OCI-LY7 (cell line): Measurements from ENCODE around the gene GNL3L. TPM values are rescaled to one million over a fixed set of nuclear protein-coding genes. Genes with fewer than 3 reads are reported as not detected.
"Not testable (repeated sequence)": the region's sequence is repeated elsewhere in the genome, so short reads cannot be mapped to it uniquely, and the experiment has no call there.

ENCODE experiments used
- BruUV-seq: library from RNA; stranded (reverse); fragments of 400-500 nt; replicated peaks from 2 replicates; lab custom pipeline; 2021; lab: Mats Ljungman, UMichigan
- CTCF ChIA-PET: fragments of 300-600 bp; sonication (Branson Sonifier 250); formaldehyde crosslinking; loops from one replicate; lab custom pipeline; 2022; ENCODE audit warnings: antibody characterized with exemption; ENCODE audit not compliant: unreplicated experiment; lab: Charles Lee
- POLR2A ChIA-PET: fragments of 300-600 bp; sonication (Branson Sonifier 250); formaldehyde crosslinking; loops from one replicate; lab custom pipeline; 2022; ENCODE audit warnings: antibody characterized with exemption; lab: Charles Lee
- DNase-seq: peaks from one replicate; pipeline ENCODE4 v3.0.0-alpha.2; 2015; ENCODE audit warnings: low spot score
- H2AFZ ChIP-seq: fragments of 200-600 bp; sonication (generic), shearing (Covaris generic); 2 replicates; pipeline ENCODE4 v1.6.1; 2014; ENCODE audit warnings: mild to moderate bottlenecking, antibody characterized with exemption, low read length, moderate library complexity
- H3K27ac ChIP-seq: fragments of 200-600 bp; sonication (generic); 2 replicates; pipeline ENCODE4 v1.5.1; 2014; ENCODE audit warnings: mixed run types, low read depth, mild to moderate bottlenecking, moderate library complexity, low read length, inconsistent platforms; ENCODE audit not compliant: poor library complexity, severe bottlenecking
- H3K36me3 ChIP-seq: fragments of 200-600 bp; sonication (generic); 2 replicates; pipeline ENCODE4 v1.6.1; 2014; ENCODE audit warnings: mild to moderate bottlenecking, antibody characterized with exemption, low read length, moderate library complexity, mixed read lengths; ENCODE audit not compliant: insufficient read depth
- H3K4me1 ChIP-seq: fragments of 200-600 bp; sonication (generic); 2 replicates; pipeline ENCODE4 v1.5.1; 2014; ENCODE audit warnings: mild to moderate bottlenecking, low read length; ENCODE audit not compliant: insufficient read depth, poor library complexity, severe bottlenecking
- H3K4me2 ChIP-seq: fragments of 200-600 bp; sonication (generic); 2 replicates; pipeline ENCODE4 v1.6.1; 2014; ENCODE audit warnings: mild to moderate bottlenecking, low read length
- H3K4me3 ChIP-seq: fragments of 200-600 bp; sonication (generic); 2 replicates; pipeline ENCODE4 v1.5.1; 2014; ENCODE audit warnings: mild to moderate bottlenecking, low read depth, low read length; ENCODE audit not compliant: poor library complexity, severe bottlenecking
- H3K79me2 ChIP-seq: fragments of 200-600 bp; sonication (generic); 2 replicates; pipeline ENCODE4 v1.6.1; 2016; ENCODE audit warnings: low read depth, mild to moderate bottlenecking, low read length, moderate library complexity, mixed read lengths; ENCODE audit not compliant: insufficient read depth
- H3K9me2 ChIP-seq: fragments of 200-600 bp; sonication (generic); 2 replicates; pipeline ENCODE4 v1.6.1; 2016; ENCODE audit warnings: mild to moderate bottlenecking, low read length, mixed read lengths; ENCODE audit not compliant: insufficient read depth
- H3K9me3 ChIP-seq: fragments of 200-600 bp; sonication (generic); 2 replicates; pipeline ENCODE4 v1.6.1; 2014; ENCODE audit warnings: mild to moderate bottlenecking, mixed run types, low read length, mixed read lengths
- H4K20me1 ChIP-seq: fragments of 200-600 bp; sonication (generic); 2 replicates; pipeline ENCODE4 v1.6.1; 2014; ENCODE audit warnings: mild to moderate bottlenecking, antibody characterized with exemption, low read length, moderate library complexity, mixed read lengths; ENCODE audit not compliant: insufficient read depth
- EZH2phosphoT487 ChIP-seq: fragments of 200-600 bp; sonication (generic); IDR thresholded peaks from 2 replicates; pipeline ENCODE4 v1.6.1; 2018; ENCODE audit warnings: low read depth, borderline replicate concordance, mild to moderate bottlenecking, mixed run types, antibody characterized with exemption, low read length, moderate library complexity, mixed read lengths
- intact Hi-C: fragments of 100-400 bp; cut with micrococcal nuclease; formaldehyde crosslinking; loops from one replicate; pipeline ENCODE4 v1.10.0; 2022; ENCODE audit not compliant: unreplicated experiment
- total RNA-seq, 2 experiments: library from RNA; depleted of rRNA in 1 of 2; stranded (reverse); fragments of >200 nt in 1 of 2; shearing (Covaris generic) in 1 of 2; gene quantifications; 2 replicates each; pipeline ENCODE4 v1.2.3, GENCODE V29; 2014 to 2022
- TF ChIP-seq, protein P1 (sequence below): fragments of 200-600 bp; sonication (generic); conservative IDR thresholded peaks from 2 replicates; pipeline ENCODE4 v1.5.1; 2014; ENCODE audit warnings: mild to moderate bottlenecking, antibody characterized with exemption, low read length, moderate library complexity, mixed read lengths

The GNL3L gene
- total RNA-seq, 2 experiments from 2014 or later = 45.1 to 71.5 TPM

DNA sequence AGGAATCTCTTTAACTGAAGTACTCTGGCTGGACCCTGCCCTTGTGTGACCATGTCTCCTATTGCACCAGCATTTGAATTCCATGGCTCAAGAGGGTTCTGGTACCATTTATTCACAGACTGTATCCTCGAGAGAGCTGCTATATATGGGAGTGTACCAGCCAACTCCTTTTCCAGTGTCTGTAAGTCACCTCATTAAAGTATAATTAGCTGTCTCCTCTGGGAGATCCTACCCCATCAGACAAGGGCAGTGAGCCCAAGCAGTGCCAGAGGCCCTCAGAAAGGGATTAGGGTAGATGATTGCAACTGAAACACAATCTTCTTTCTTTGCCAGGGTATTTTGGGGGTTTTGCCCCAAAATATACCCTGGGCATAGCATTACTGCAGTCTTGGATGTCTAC is 31.6 kb downstream of the GNL3L start:
- no peaks in the 10 kb centered on the region for H4K20me1 ChIP-seq
- no peak for TF ChIP-seq EZH2phosphoT487
- TF ChIP-seq, protein P1, sequence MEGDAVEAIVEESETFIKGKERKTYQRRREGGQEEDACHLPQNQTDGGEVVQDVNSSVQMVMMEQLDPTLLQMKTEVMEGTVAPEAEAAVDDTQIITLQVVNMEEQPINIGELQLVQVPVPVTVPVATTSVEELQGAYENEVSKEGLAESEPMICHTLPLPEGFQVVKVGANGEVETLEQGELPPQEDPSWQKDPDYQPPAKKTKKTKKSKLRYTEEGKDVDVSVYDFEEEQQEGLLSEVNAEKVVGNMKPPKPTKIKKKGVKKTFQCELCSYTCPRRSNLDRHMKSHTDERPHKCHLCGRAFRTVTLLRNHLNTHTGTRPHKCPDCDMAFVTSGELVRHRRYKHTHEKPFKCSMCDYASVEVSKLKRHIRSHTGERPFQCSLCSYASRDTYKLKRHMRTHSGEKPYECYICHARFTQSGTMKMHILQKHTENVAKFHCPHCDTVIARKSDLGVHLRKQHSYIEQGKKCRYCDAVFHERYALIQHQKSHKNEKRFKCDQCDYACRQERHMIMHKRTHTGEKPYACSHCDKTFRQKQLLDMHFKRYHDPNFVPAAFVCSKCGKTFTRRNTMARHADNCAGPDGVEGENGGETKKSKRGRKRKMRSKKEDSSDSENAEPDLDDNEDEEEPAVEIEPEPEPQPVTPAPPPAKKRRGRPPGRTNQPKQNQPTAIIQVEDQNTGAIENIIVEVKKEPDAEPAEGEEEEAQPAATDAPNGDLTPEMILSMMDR = no peak
- H3K79me2 ChIP-seq = no peaks in the 10 kb centered on the region
- intact Hi-C loops = no loop called here
- no peaks in the 10 kb centered on the region for H3K9me3 ChIP-seq
- no TSS peak for BruUV-seq
- peaks cover 63% of the 10 kb centered on the region for H3K36me3 ChIP-seq
- no peaks in the 10 kb centered on the region for H3K4me1 ChIP-seq
- no peak overlapping the region for H3K4me2 ChIP-seq
- no peak overlapping the region for H3K4me3 ChIP-seq
- no peak for DNase-seq
- POLR2A ChIA-PET = no interaction called here
- no peaks in the 10 kb centered on the region for H3K9me2 ChIP-seq
- H2AFZ ChIP-seq = no peak overlapping the region
- CTCF ChIA-PET = no interaction called here
- H3K27ac ChIP-seq = no peak overlapping the region

GRCh38 chrX:54564936-54565335 is 34.9 kb downstream of the GNL3L start:
- Histone ChIP-seq H3K4me2 (no peak overlapping the region), H3K4me3 (no peak overlapping the region), H3K9me2 (no peaks in the 10 kb centered on the region), H2AFZ (no peak overlapping the region), H3K4me1 (no peaks in the 10 kb centered on the region), H4K20me1 (no peaks in the 10 kb centered on the region), H3K9me3 (peaks cover 6% of the 10 kb centered on the region; the same call in 1 of the 2 replicates), H3K36me3 (peaks cover 67% of the 10 kb centered on the region), H3K27ac (no peak overlapping the region), H3K79me2 (no peaks in the 10 kb centered on the region)
- CTCF ChIA-PET = no interaction called here
- DNase-seq = no peak
- TF ChIP-seq, protein P1 = no peak
- TF ChIP-seq EZH2phosphoT487 = no peak
- intact Hi-C loops = no loop called here
- BruUV-seq = no TSS peak
- POLR2A ChIA-PET = no interaction called here

GRCh38 chrX:54570332-54570731 is 40.3 kb downstream of the GNL3L start:
- no peaks in the 10 kb centered on the region for H4K20me1 ChIP-seq
- peaks cover 43% of the 10 kb centered on the region for H3K36me3 ChIP-seq
- H3K4me2 ChIP-seq = no peak overlapping the region
- no peak for DNase-seq
- no peaks in the 10 kb centered on the region for H3K79me2 ChIP-seq
- no TSS peak for BruUV-seq
- TF ChIP-seq, protein P1 = no peak
- TF ChIP-seq EZH2phosphoT487 = no peak
- intact Hi-C loops = no loop called here
- peaks cover 12% of the 10 kb centered on the region; the same call in 1 of the 2 replicates for H3K9me3 ChIP-seq
- no peak overlapping the region for H3K4me3 ChIP-seq
- H3K9me2 ChIP-seq = no peaks in the 10 kb centered on the region
- H3K4me1 ChIP-seq = no peaks in the 10 kb centered on the region
- ChIA-PET POLR2A (no interaction called here), CTCF (no interaction called here)
- no peak overlapping the region for H2AFZ ChIP-seq
- H3K27ac ChIP-seq = no peak overlapping the region

- H3K4me3 ChIP-seq, BruUV-seq, DNase-seq, POLR2A ChIA-PET, H3K4me1 ChIP-seq, H3K27ac ChIP-seq, H2AFZ ChIP-seq, H3K9me2 ChIP-seq, H3K4me2 ChIP-seq, H4K20me1 ChIP-seq, H3K79me2 ChIP-seq, intact Hi-C loops, CTCF ChIA-PET: not testable (repeated sequence)
- peaks cover 12% of the 10 kb centered on the region; the same call in 1 of the 2 replicates for H3K9me3 ChIP-seq
- H3K36me3 ChIP-seq = peaks cover 35% of the 10 kb centered on the region
These were observed 42.6 kb downstream of the GNL3L start for GRCh38 chrX:54572641-54573040.
